Kidney capillary endothelial cell (primary cell): ENCODE results near the gene NLRP5.
"Not testable (repeated sequence)": the region's sequence is repeated elsewhere in the genome, so short reads cannot be mapped to it uniquely, and the experiment has no call there.

Source experiments
- DNase-seq: peaks from one replicate; pipeline ENCODE4 v3.0.0-alpha.2; 2018; ENCODE audit warnings: low spot score

Gene NLRP5

DNA sequence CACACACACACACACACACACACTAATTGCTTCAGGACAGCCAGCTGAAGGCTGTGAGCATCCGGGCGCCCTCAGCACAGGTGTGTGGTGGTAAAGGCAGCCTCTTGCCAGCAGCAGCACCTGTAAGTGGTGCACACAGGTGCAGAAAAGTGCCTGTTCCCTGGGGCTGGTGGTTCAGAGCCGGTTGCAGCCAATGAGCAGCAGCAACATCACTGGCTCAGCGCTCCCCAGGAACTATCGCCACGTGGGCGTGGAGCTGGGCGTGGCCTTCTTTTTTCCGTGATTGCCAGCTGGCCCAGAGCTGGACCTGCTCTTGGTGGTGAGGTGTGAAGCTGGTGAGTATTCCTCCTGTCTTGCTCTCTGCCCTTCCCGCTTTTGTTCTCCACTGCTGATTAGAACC, at the start of gene NLRP5:
NLRP5 (plus strand) TSS at position 289 of the 400 bp plus-strand sequence.
- DNase-seq = no peak

DNA sequence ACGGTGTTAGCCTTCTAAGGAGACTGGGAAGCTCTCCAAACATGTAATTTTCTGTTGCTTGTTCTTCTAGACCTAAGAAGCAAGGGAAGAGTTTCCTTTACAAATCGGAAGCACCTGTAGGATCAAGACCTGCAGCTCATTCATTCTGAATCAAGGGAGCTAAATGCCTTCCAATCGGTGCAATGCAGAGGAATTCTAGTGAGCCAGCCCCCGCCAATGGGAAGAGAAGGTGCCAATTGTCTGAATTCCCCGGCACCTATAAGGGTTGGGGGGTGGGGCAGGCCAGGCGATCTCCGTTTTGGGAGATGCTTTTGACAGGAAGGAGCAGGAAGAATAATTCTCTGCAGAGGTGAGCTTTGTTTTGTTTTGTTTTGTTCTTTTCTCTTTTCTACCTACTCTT, 47.4 kb upstream of the NLRP5 start:
- no peak for DNase-seq

DNA sequence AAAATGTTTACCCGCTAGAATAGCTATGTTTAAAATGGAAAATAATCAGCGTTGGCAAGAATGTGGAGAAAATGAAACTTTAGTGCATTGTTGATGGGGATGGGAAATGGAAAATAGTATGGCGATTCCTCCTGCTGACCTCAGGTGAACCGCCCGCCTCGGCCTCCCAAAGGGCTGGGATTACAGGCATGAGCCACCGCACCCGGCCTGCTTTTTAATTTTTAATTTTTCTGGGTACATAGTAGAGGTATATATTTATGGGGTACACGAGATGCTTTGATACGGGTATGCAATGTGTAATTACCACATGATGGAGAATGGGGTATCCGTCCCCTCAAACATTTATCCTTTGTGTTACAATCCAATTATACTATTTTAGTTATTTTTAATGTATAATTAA, 46.3 kb upstream of the NLRP5 start:
- DNase-seq = no peak

DNA sequence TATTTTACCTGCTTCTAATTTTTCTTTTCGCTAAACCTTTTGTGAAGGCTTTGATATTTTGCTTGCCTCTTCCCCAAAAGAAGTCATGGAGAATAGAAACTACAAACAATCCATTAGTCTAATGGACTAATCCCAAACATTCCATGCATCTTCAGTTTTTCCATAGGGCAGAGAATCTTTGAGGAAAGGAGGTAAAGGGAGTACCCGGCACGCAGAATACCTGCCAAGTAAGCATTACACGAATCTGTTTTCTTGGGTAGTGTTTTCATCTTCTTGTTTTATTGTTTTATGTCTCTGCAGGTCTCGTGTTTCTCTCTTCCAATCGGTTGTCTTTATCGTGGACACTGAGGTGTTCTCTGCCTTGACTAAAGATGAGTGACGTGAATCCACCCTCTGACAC, 39.0 kb upstream of the NLRP5 start, which contains the start of gene NLRP8:
NLRP8 (plus strand) TSS at position 301 of the 400 bp plus-strand sequence.
- DNase-seq = no peak

DNA sequence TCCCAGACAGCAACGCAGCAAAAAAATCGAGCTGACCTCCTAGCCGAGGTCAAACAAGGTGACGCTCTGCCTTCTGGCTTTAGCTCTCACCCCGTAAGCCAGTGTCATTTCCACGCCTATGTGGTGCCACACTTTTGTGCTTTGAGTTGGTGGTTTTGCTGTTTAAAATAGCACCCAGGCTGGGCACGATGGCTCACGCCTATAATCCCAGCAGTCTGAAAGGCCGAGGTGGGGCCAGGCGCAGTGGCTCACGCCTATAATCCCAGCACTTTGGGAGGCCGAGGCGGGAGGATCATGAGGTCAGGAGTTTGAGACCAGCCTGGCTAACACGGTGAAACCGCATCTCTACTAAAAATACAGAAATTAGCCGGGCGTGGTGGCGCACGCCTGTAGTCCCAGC, 36.0 kb upstream of the NLRP5 start:
- DNase-seq = not testable (repeated sequence)

DNA sequence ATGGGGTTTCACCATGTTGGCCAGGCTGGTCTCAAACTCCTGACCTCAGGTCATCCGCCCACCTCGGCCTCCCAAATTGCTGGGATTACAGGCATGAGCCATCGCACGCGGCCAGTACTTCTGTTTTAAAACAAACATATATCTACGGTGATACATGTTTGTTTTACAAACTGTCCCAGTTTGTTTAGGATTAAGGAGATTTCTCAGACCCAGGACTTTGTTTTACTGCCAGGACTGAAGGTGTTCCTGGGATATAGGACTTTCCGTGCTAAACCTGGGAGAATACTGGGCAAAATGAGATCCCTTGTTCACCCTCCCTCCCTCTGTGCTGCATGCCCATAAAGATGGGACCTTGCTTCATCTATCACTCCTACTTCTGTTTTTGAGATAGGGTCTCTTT, 30.1 kb upstream of the NLRP5 start:
- DNase-seq = no peak

DNA sequence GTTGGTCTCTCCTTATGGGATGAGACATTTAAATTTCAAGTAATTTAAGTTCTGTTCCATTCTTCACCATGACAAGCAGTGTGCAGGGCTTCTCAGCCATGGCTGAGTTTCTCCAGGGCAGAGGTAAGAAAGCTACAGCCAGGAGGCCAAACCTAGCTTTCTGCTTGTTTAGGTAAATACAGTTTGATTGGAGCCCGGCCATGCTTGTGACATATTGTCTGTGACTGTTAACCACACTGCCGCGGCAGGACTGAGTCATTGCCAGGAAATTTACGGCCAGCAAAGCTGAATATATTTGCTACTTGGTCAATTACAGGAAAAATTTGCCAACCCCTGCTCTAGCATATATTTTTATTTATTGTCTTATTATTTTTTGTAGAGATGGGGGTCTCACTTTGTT, 28.2 kb upstream of the NLRP5 start:
- no peak for DNase-seq

DNA sequence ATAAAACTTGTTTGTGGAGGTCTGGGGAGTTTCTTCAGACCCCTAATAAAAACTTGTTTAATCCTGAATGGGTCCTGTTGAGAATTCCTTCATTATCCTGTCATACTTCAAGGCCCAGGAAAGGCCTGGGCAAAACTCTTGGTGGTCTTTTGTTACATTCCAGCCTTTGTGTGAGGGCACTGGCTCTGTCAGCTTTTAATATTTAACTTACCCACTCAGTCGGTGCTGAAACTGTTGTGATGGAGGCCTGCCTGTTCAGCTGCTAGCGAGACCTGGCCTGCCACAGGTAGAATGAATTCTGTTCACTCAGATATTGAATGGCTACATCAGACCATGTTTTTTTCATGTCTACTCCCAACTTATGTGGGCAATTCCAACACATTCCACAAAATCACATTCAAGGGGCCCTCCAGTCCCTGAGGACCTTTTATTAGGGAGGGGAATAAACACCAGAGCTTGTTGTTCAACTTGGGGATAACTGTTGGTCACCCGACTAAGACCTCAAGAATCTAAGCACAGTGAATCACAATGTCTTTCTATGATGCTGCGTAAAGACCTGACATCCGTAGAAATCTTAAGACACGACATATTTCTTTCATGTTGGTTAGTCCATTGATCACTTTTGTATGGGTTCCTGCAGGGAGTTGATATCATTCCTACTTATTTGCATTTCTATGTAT, 26.4 kb upstream of the NLRP5 start:
- DNase-seq = no peak

DNA sequence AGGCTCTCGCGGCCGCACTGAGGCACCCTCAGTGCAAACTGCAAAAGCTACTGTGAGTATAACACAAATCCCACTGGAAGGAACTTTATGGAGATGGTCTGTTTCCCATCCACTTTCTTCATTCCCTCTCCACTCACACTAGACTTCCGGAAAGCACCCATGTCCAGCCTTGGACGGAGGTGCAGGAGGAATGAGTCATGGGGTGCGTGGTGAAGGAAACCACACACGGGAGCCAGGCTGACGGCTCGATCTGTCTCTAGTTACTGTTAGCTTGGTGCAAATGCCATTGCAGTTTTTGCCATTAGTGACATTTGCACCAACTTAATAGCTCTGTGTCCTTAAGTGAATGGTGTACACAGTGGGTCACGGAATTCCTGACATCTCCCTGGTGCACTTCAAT, 24.4 kb upstream of the NLRP5 start:
- no peak for DNase-seq

DNA sequence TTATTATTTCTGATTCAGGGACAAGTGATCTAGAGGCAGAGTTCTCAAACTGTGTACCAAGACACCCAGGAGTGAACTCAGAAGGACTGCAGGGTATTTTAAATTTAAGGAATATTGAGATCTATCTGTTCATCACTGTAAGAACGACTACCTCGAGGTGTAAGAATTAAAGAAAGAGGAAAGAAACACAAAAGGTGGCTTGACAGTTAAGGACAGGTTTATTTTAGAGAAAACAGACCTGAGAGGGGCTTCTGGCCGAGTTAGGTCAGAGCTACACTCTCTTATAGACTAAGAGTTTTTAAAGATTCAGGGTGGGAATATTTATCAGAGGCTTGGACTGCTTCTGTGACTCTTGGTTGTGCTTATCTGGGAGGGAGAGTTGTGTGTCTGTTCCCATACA, 12.6 kb upstream of the NLRP5 start:
- no peak for DNase-seq

DNA sequence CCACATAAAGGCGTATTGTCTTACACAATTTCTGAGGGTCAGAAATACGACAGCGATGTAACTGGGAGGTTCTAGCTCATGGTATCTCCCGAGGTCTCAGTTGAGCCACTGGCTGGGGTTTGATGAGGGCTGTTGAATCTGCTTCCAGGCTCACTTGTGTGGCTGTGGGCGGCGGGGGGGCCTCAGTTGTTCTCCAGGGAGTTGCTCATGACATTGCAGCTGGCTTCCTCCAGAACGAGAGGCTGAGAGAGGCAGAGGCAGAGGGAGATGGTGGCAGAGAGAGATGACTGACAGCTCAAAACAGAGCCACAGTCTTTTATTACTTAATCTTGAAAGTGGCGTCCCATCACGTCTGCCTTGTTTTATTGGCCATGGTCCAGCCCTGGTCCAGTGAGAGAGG, 6.2 kb upstream of the NLRP5 start:
- no peak for DNase-seq

DNA sequence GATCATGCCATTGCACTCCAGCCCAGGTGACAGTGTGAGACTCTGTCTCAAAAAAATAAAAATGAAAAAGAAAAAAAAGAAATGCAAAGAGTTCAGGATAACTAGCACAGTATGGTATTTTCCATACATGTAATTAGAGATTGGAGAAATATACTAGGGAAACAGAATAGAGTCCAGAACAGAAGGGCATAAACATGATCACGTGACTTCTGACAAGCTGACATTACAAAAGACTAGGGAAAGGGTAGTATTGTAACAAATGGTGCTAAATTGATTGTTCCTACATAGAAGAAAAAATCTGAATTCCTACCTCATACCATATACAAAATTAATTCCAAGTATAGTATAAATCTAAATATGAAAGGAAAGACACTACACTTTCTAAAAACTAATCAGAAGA, 1.3 kb upstream of the NLRP5 start:
- no peak for DNase-seq

DNA sequence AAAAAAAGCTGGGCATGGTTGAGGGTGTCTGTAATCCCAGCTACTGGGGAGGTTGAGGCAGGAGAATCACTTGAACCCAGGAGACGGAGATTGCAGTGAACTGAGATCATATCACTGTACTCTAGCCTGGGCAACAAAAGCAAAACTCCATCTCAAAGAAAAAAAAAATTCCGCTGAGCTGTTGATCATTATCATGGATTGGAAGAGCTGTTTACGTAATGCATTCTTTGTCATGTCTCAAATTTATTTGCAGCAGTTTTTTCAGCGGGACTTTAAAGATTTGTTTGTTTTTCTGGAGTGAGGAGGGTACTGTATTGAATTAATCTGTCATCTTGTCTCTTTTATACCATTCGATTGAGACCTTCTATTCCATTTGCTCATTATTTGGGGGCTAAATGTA, 4.3 kb downstream of the NLRP5 start:
- no peak for DNase-seq

DNA sequence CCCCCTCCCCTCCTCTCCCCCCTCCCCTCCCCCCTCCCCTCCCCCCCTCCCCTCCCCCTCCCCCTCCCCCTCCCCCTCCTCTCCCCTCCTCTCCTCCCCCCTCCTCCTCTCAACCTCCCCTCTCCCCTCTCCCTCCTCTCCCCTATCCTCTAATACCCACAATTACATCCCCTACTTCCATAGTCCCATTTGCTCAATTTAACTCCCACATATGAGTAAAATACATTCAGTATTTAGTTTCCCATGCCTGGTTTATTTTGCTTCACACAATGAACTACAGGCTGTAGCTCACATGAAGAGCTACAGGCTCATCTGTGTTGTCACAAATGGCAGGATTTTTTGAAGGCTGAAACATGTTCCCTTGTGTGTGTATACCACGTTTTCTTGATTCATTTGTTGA, 6.9 kb downstream of the NLRP5 start:
- DNase-seq = no peak

DNA sequence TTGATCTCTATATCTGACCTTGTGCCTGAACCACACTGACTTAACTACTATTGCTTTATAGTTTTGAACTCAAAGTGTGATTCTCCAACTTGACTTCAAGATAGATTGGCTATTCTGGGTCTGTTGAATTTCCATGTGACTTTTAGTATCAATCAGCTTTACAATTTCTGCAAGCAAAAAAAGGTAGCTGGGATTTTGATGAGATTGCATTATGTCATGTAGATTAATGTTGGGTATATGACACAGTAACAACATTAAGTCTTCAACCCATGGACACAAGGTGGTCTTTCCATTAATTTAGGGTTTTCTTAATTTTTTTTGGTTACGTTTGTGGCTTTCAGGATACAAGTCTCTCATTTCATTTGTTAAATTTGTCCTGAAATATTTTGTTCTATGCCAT, 28.2 kb downstream of the NLRP5 start:
- no peak for DNase-seq

DNA sequence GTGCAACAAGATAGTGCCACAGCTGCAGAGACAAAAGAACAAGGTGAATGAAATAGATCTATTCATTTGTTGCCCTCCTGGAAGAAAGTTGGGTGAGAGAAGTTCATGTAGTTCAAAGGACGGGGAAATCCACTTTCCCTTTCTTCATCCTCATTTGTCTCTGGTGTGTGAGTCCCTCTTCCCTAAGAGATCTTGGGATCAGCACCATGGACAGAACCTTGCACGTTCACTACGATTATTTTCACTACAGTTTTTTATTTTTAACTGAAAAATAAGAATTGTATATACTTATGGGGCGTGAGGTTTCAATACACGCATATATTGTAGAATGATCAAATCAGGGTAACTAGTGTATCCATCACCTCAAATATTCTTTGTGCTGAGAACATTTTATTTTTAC, 29.2 kb downstream of the NLRP5 start:
- peak; percentile 0 for DNase-seq

DNA sequence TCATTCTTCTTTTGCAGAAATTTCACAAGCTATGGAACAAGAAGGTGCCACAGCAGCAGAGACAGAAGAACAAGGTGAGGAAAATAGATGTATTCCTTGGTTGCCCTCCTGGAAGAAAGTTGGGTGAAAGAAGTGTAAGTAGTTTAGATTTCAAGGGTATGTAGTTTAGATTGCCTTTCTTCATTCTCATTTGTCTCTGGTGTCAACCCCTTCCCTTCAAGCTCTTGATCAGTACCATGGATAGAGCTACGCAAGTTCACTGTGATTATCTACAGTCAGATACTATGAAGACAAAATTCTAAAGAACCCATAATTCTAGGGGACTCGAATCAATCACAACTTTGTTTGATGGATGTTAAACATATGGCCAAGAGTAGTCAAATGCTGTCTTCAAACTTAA, 32.8 kb downstream of the NLRP5 start:
- not testable (repeated sequence) for DNase-seq

DNA sequence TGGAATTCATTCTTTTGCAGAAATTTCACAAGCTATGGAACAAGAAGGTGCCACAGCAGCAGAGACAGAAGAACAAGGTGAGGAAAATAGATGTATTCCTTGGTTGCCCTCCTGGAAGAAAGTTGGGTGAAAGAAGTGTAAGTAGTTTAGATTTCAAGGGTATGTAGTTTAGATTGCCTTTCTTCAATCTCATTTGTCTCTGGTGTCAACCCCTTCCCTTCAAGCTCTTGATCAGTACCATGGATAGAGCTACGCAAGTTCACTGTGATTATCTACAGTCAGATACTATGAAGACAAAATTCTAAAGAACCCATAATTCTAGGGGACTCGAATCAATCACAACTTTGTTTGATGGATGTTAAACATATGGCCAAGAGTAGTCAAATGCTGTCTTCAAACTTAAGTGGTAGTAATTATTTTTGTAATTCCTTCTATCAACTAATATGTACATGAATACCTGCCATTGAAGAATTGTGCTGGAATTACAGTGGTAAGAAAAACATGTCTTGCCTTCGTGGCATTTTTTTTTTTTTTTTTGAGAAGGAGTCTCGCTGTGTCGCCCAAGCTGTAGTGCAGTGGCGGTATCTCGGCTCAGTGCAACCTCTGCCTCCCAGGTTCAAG, 33.9 kb downstream of the NLRP5 start:
- not testable (repeated sequence) for DNase-seq

DNA sequence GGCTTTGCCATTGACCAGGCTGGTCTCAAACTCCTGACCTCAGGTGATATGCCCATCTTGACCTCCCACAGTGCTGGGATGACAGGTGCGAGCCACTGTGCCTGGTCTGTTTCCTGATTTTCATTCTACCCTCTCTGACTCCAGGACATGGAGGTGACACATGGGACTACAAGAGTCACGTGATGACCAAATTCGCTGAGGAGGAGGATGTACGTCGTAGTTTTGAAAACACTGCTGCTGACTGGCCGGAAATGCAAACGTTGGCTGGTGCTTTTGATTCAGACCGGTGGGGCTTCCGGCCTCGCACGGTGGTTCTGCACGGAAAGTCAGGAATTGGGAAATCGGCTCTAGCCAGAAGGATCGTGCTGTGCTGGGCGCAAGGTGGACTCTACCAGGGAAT, 40.2 kb downstream of the NLRP5 start:
- no peak for DNase-seq

DNA sequence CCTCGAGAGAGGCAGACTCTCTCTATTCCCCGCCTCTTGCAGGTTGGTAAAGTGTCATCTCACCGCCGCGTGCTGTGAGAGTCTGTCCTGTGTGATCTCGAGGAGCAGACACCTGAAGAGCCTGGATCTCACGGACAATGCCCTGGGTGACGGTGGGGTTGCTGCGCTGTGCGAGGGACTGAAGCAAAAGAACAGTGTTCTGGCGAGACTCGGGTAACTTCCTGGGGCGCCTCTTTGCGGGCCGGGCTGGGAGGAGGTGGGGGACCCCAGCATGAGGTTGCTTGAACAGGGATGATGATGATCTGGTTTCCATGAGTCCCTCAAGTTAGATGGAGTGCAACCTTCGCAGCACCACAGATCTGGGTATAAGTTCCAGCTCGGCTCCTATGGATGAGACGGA, 67.0 kb downstream of the NLRP5 start:
- no peak for DNase-seq

DNA sequence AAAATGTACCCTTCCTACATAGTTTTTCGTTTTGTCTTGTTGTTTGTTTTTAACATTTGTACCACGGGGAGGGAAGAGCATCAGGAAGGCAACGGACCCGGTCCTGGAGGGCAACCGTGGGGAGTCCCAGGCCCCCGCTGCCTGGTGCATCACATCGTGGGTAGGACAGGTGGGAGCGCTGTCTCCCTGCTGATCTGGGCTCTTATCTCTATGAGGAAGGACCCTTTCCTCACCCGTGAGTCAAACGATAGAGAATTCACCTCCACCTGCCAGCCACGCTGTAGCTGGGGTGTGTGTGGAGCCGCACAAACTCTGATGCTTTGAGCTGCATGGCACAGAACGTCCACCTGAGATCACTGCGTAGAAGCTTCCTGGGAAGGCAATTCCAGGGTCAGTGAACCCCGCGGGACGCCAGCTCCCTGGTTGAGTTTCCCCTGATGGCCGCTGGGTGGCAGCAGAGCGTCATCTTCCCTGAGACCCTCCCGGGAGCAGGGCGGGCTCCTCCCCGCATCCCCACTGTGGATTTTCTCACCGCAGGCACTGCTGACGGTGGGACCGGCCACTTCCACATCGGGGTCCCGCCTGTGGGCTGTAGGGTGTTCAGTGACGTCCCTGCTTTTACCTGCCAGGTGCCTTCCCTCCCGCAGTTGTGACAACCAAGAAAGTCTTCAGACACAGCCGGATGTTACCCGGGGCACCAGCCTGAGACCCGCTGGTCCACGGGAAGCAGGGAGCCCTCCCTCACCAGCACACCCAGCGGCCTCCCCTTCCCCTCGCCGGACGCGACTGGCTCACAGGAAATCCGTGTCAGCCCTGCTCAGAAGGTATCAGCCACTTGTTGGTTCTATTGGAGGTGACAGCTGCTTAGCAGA, 79.8 kb downstream of the NLRP5 start:
- peak; percentile 90 for DNase-seq

DNA sequence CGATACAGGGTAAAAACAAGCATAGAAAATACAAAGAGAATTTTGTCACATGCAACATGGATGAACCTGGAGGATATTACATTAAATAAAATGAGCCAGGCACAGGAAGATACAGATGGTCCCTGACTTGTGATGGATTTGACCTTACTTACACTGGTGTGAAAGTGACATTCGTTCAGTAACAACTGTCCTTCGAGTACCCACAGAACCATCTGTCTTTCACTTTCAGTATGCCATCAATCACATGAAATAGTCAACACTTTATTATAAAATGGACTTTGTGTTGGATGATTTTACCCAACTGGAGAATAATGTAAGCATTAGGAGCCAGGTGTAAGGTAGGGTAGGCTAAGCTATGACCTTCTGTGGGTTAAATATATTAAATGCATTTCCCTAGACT, 83.1 kb downstream of the NLRP5 start:
- no peak for DNase-seq

DNA sequence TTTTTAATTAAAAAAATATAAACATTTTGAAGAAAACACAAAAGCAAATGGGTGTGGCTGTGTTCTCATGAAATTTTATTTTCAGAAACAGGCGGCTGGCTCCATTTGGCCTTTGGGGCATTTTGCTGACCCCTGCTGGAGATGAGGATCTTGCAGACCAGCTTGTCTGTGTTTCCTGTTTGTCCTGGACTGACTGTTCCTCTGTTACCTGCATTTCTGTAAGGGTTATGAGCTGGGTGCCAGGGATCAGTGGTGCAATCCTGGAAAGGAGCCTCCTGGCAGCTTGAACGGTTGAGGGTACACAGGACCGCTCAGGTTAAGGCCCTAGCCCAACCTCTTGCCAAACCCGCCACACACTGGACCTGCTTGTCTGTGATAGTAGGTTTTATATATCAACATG, 84.6 kb downstream of the NLRP5 start:
- no peak for DNase-seq
